Loucy (cell line): ENCODE measurements around the gene AQP1.

Experiments
- H2AFZ ChIP-seq: fragments of 200-600 bp; sonication (generic); 2 replicates; pipeline ENCODE4 v1.6.0; 2016; ENCODE audit warnings: antibody characterized with exemption, mild to moderate bottlenecking, low read length, moderate library complexity
- H3F3A ChIP-seq: fragments of 200-600 bp; 2 replicates; pipeline ENCODE4 v1.6.0; 2016; ENCODE audit warnings: antibody characterized with exemption, low read depth, mild to moderate bottlenecking
- H3K27me3 ChIP-seq: fragments of 200-600 bp; sonication (generic); 2 replicates; pipeline ENCODE4 v1.6.1; 2014; ENCODE audit warnings: low read length, mild to moderate bottlenecking; ENCODE audit not compliant: insufficient read depth, poor library complexity, severe bottlenecking
- H3K36me3 ChIP-seq: fragments of 200-600 bp; sonication (generic); 2 replicates; pipeline ENCODE4 v1.6.1; 2016; ENCODE audit warnings: low read length; ENCODE audit not compliant: insufficient read depth
- H3K4me1 ChIP-seq: fragments of 200-600 bp; sonication (generic); 2 replicates; pipeline ENCODE4 v1.5.1; 2014; ENCODE audit warnings: low read length, mild to moderate bottlenecking; ENCODE audit not compliant: insufficient read depth, poor library complexity, severe bottlenecking
- H3K4me2 ChIP-seq: fragments of 200-600 bp; sonication (generic); 2 replicates; pipeline ENCODE4 v1.6.0; 2014; ENCODE audit warnings: antibody characterized with exemption, low read length, low read depth, mild to moderate bottlenecking; ENCODE audit not compliant: poor library complexity, severe bottlenecking
- H3K4me3 ChIP-seq: fragments of 200-600 bp; sonication (generic); 2 replicates; pipeline ENCODE4 v1.5.1; 2014; ENCODE audit warnings: low read length, mild to moderate bottlenecking, mixed read lengths; ENCODE audit not compliant: poor library complexity, severe bottlenecking
- H3K79me2 ChIP-seq: fragments of 200-600 bp; sonication (generic); 2 replicates; pipeline ENCODE4 v1.6.1; 2014; ENCODE audit warnings: low read length; ENCODE audit not compliant: insufficient read depth
- H3K9ac ChIP-seq: fragments of 200-600 bp; sonication (generic); 2 replicates; pipeline ENCODE4 v1.6.0; 2014; ENCODE audit warnings: mild to moderate bottlenecking, low read depth, low read length, moderate library complexity; ENCODE audit not compliant: poor library complexity, severe bottlenecking
- H3K9me2 ChIP-seq: fragments of 200-600 bp; sonication (generic); replicated peaks from 2 replicates; pipeline ENCODE4 v1.6.1; 2016; ENCODE audit warnings: low read depth, low read length, mixed read lengths
- H3K9me3 ChIP-seq: fragments of 200-600 bp; sonication (generic); 2 replicates; pipeline ENCODE4 v1.6.1; 2014; ENCODE audit warnings: mild to moderate bottlenecking, antibody characterized with exemption, low read length, low read depth; ENCODE audit not compliant: insufficient read depth
- H4K20me1 ChIP-seq: fragments of 200-600 bp; sonication (generic); 2 replicates; pipeline ENCODE4 v1.6.0; 2014; ENCODE audit warnings: antibody characterized with exemption, low read length, mild to moderate bottlenecking; ENCODE audit not compliant: insufficient read depth, poor library complexity, severe bottlenecking
- EZH2phosphoT487 ChIP-seq: fragments of 200-600 bp; IDR thresholded peaks from 2 replicates; pipeline ENCODE4 v1.6.1; 2018; ENCODE audit warnings: antibody characterized with exemption, mild to moderate bottlenecking, moderate library complexity, borderline replicate concordance
- TF ChIP-seq, protein P1 (sequence below): fragments of 200-600 bp; sonication (generic); conservative IDR thresholded peaks from 2 replicates; pipeline ENCODE4 v1.5.1; 2014; ENCODE audit warnings: mild to moderate bottlenecking, antibody characterized with exemption, low read length

The AQP1 gene

DNA sequence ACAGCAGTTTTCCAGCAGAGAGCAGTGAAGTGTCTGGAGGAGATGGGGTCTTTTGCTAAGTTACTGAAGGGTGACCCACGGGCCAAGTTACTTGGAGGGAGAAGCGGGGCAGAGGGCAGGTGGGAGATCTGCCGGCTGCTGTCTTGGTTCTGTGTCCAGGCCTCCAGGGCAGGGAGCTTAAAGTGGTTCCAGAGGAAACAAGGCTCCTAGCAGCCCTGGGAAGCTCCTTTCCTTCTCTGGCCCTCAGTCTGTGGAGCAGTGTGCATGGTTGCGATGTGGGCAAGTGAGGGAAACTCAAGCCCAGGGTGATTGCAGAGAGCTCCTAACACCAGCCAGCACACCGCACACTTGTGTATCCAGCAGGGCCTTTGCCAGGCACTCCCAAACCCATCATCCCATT lies 58.4 kb downstream of the AQP1 start:
- H3K4me2 ChIP-seq: no peak overlapping the region
- H3F3A ChIP-seq: no peaks in the 10 kb centered on the region
- H3K4me3 ChIP-seq: no peak overlapping the region
- no peak overlapping the region for H2AFZ ChIP-seq
- H3K36me3 ChIP-seq: no peaks in the 10 kb centered on the region
- H3K9ac ChIP-seq: no peak overlapping the region
- H3K79me2 ChIP-seq: no peaks in the 10 kb centered on the region
- no peaks in the 10 kb centered on the region for H3K9me3 ChIP-seq
- H3K4me1 ChIP-seq: no peaks in the 10 kb centered on the region
- no peaks in the 10 kb centered on the region for H4K20me1 ChIP-seq
- H3K9me2 ChIP-seq: no peaks in the 10 kb centered on the region
- no peak for TF ChIP-seq EZH2phosphoT487
- TF ChIP-seq, protein P1, sequence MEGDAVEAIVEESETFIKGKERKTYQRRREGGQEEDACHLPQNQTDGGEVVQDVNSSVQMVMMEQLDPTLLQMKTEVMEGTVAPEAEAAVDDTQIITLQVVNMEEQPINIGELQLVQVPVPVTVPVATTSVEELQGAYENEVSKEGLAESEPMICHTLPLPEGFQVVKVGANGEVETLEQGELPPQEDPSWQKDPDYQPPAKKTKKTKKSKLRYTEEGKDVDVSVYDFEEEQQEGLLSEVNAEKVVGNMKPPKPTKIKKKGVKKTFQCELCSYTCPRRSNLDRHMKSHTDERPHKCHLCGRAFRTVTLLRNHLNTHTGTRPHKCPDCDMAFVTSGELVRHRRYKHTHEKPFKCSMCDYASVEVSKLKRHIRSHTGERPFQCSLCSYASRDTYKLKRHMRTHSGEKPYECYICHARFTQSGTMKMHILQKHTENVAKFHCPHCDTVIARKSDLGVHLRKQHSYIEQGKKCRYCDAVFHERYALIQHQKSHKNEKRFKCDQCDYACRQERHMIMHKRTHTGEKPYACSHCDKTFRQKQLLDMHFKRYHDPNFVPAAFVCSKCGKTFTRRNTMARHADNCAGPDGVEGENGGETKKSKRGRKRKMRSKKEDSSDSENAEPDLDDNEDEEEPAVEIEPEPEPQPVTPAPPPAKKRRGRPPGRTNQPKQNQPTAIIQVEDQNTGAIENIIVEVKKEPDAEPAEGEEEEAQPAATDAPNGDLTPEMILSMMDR: no peak
- no peaks in the 10 kb centered on the region for H3K27me3 ChIP-seq

DNA sequence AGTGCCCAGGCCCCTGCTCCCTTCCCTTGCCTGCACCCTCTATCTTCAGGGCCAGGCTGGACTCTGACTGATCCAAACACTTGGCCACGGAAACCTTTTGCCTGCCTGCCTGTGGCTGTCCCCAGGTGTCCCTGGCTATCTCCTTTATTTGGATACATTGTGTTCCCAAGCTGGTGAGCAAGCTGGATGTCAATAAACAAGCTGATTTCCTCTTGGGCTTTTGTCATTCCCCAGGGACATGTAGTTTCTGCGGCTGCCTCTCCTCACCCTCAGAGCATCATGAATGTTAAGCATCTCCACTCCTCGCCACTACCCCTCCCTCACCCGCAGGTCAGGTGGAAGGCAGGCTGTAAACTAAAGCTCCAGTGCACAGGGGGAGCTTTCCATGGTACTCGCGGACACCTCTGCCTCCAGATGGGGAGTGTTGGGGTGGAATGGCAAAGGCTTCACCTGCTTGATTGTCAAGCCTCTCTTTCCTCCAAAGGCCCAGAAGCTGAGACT lies 59.0 kb downstream of the AQP1 start:
- no peaks in the 10 kb centered on the region for H3K4me1 ChIP-seq
- H3K4me3 ChIP-seq: no peak overlapping the region
- H4K20me1 ChIP-seq: no peaks in the 10 kb centered on the region
- H3K9ac ChIP-seq: no peak overlapping the region
- TF ChIP-seq, protein P1: no peak
- no peak for TF ChIP-seq EZH2phosphoT487
- no peaks in the 10 kb centered on the region for H3K9me2 ChIP-seq
- no peaks in the 10 kb centered on the region for H3F3A ChIP-seq
- no peaks in the 10 kb centered on the region for H3K36me3 ChIP-seq
- H3K27me3 ChIP-seq: no peaks in the 10 kb centered on the region
- H3K79me2 ChIP-seq: no peaks in the 10 kb centered on the region
- no peak overlapping the region for H3K4me2 ChIP-seq
- H3K9me3 ChIP-seq: no peaks in the 10 kb centered on the region
- H2AFZ ChIP-seq: no peak overlapping the region

DNA sequence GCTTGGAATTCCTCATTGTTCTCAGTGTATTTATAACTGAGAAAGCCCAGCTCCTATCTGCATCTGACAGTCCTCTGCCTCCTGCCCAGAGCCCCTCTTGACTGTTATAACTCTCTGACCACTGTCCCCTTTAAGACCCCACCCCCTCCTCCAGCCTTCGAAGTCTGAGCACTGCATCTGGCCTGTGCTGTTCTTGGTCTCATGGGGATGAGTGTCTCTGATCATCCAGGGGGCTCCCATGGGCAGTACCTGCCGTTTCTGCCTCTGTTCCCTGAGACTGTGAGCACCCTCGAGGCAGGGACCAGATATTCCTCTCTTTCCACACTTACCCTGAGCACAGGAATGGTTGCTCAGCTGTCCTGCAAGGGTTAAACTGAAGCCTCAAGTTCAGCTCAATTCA lies 59.8 kb downstream of the AQP1 start:
- Histone ChIP-seq H2AFZ (no peak overlapping the region), H3K79me2 (no peaks in the 10 kb centered on the region), H3F3A (no peaks in the 10 kb centered on the region), H3K4me1 (no peaks in the 10 kb centered on the region), H3K27me3 (no peaks in the 10 kb centered on the region), H3K9ac (no peak overlapping the region), H3K9me2 (no peaks in the 10 kb centered on the region), H4K20me1 (no peaks in the 10 kb centered on the region), H3K4me2 (no peak overlapping the region), H3K9me3 (no peaks in the 10 kb centered on the region), H3K36me3 (no peaks in the 10 kb centered on the region), H3K4me3 (no peak overlapping the region)
- TF ChIP-seq EZH2phosphoT487: no peak
- TF ChIP-seq, protein P1: no peak
